NCI-H146 (cell line): ENCODE data around the gene PNMT.
A peak's percentile ranks its signal among the peaks of the same experiment; 100 is the strongest.

Experiments used
- DNase-seq: peaks from one replicate; lab custom pipeline; 2025; lab: John Stamatoyannopoulos, UW

PNMT gene

DNA sequence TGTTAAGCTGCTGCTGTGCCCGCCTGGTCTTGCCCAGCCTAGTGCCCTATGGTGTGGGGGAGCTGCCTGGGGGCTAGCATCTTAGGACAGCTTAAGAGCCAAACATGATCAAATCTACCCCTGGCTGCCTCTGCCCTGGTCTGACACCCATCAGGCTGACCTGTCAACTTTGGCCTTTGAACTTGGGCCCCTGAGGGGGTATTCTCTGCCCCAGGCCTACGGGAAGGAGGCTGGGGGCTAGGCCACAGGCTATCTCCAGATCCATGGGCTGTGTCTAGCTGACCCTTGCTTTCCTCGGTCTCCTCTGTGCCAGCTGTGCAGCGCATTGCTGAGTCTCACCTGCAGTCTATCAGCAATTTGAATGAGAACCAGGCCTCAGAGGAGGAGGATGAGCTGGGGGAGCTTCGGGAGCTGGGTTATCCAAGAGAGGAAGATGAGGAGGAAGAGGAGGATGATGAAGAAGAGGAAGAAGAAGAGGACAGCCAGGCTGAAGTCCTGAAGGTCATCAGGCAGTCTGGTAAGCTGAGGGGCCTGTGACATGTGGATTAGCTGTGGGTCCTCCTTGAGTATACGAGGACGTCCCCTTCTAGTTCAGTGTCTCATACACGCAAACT is 34.6 kb upstream of the PNMT start:
- no peak for DNase-seq

GRCh38 chr17:39634384-39634871 is 33.8 kb upstream of the PNMT start:
- DNase-seq: peak; percentile 53

DNA sequence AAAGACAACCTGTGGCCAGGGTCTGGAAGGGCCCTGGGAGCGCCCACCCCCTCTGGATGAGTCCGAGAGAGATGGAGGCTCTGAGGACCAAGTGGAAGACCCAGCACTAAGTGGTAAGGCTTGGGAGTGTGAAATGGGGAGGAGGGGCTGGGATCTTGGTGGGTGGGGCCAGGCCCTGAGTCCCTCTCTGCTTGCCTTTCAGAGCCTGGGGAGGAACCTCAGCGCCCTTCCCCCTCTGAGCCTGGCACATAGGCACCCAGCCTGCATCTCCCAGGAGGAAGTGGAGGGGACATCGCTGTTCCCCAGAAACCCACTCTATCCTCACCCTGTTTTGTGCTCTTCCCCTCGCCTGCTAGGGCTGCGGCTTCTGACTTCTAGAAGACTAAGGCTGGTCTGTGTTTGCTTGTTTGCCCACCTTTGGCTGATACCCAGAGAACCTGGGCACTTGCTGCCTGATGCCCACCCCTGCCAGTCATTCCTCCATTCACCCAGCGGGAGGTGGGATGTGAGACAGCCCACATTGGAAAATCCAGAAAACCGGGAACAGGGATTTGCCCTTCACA is 32.6 kb upstream of the PNMT start:
- DNase-seq: no peak

GRCh38 chr17:39636587-39636926 is 31.7 kb upstream of the PNMT start:
- DNase-seq: no peak

- DNase-seq: peak; percentile 87
These were observed 31.1 kb upstream of the PNMT start, which contains the start of gene STARD3 for GRCh38 chr17:39636927-39637736. STARD3 (plus strand) TSS chr17:39637144; CDS start chr17:39653532, 16,388 bp downstream.

DNA sequence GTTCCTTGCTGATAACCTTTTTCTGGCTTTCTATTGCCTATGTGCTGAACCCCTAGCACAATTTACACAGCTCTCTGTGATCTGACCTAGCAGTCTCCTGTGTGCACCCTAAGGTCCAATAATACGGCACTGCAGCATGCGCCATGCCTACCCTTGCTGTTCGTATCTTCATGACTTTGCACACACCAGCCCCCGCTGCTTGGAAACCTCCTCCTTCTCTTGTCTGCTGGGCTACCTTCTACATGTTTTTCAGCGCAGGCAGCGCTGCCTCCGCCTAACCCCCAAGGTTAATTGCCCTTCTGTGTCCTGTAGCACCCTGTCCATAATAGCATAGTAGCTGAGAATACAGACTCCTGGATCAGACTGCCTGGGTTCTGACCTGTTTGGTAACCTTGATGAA is 29.9 kb upstream of the PNMT start:
- DNase-seq: no peak

DNA sequence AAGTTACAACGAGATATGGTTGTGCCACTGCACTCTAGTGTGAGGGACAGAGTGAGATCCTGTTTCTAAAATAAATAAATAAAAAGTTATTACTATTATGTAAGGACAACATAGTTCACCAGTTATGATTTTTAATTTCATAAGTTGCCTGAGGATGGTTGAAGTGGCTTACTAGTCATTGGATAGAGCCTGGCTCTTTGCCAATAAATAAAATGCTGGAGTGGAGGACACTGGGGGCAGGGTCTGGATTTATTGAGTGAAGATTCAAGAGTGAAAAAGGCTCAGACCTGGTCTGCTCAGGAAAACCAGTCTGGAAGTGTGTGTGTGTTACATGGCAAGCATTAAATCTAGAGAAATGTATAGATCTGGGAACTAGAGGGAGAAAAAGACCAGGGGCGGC is 29.2 kb upstream of the PNMT start:
- DNase-seq: no peak

DNA sequence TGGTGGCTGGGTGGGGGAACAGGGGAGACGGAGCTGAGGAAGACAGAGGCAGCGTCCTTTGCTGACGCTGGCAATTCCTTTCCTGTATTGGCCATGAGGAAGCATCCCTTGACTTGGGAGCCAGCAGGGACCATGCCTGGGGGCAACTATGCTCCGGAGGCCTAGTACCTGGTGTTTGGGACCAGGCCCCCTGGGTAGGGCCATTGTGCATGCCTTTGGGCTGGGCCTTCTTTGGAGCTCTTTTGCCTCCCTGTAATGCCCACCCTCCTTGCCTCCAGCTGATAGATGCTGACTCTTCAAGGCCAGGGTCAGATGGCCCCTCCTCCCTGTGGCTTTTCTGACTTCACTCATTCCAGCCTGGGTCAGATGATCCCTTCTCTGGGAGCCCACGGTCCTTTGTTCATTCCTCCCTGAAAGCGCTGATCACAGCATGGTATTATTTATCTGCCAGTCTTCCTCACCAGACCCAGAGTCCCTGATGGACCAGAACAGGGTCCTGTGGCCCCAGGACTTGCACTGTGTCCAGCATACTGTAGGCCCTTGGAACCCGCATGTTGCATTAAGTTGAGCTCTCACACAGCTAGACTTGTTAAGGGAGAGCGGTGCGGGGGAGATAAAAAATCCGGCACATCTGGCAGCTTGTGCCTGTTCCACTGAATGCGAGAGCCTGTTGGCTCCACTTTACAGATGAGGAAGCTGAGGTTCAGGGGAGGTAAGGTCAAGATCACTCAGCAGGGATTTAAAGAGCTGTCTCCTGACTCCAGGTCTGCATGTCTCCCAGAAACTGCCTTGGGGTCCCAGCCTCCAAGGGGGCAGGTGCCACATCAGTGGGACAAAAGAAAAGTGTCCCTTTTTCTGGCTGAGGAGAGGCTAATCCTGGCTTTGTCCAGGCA is 28.4 kb upstream of the PNMT start:
- DNase-seq: no peak

DNA sequence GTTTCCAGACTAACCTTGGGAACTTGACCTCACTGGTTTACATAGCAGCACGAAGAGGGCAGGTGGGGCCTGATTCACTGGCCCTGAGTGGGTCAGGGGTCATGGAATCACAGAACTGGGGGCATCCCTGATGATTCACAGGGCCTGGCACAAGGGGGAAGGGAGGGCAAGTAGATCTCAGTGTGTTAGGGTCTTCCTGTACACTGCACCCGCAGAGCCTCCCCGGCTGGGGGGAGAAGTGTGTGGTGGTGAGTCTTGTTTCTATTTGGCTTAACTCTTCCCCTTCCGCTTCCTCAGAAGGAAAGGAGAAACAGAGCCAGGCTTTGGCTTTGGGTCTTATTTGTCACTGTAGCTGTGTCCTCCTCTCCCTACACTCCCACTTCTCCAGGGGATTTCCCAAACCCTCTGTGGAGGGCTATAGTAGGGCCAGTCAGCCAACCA is 27.6 kb upstream of the PNMT start:
- DNase-seq: no peak

DNA sequence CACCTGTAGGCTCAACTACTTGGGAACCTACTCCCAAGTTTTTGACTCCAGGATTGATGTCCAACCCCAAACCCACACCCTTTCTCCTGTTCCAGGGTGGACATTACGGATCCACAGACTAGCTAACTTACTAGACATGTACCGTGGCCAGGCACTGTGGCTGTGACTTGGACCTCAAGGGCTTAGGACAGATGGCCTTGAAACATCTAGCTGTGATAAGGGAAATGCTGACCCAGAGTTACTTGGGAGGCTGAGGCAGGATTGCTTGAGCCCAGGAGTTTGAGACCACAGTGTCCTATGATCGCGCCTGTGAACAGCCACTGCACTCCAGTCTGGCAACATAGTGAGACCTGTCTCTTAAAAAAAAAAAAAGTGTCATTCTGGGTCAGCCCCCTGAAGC is 27.2 kb upstream of the PNMT start:
- DNase-seq: no peak

DNA sequence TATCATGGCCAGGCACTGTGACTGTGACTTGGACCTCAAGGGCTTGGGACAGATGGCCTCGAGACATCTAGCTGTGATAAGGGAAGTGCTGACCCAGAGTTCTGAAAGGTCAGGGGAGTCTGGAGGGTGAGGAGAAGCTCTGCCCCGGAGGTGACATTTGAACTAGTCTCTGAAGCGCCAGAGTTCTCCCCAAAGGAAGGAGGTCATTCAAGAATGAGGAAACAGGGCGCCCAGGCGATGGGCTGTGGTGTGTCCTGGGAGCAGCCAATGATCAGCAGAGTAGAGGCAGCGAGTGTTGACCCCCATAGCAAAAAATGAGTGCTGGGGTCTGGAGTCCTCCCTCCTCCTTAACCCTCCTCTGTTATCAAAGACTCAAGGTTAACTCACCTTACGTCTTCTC is 26.4 kb upstream of the PNMT start:
- no peak for DNase-seq

GRCh38 chr17:39642291-39643074 is 25.8 kb upstream of the PNMT start:
- DNase-seq: no peak

GRCh38 chr17:39643271-39643670 is 25.0 kb upstream of the PNMT start:
- DNase-seq: no peak

DNA sequence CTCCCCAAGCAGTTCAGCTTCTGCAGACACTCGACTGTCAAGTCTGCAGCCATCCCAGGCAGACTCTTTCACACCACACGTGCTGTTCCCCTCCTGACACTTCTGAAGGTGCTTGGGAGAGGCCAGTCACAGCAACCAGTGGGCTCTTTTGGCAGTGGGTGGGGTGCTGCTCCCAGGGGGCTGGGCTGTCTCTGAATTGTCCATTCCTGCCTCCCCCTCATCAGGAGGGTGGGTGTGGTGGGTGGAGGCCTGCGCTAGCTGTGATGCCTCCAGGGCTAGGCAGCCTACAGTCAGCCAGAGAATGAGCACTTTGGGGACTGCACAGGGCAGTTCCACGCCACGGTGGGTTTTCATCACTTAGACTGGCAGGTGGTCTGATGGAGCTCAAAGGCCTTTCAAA is 21.0 kb upstream of the PNMT start:
- DNase-seq: no peak

DNA sequence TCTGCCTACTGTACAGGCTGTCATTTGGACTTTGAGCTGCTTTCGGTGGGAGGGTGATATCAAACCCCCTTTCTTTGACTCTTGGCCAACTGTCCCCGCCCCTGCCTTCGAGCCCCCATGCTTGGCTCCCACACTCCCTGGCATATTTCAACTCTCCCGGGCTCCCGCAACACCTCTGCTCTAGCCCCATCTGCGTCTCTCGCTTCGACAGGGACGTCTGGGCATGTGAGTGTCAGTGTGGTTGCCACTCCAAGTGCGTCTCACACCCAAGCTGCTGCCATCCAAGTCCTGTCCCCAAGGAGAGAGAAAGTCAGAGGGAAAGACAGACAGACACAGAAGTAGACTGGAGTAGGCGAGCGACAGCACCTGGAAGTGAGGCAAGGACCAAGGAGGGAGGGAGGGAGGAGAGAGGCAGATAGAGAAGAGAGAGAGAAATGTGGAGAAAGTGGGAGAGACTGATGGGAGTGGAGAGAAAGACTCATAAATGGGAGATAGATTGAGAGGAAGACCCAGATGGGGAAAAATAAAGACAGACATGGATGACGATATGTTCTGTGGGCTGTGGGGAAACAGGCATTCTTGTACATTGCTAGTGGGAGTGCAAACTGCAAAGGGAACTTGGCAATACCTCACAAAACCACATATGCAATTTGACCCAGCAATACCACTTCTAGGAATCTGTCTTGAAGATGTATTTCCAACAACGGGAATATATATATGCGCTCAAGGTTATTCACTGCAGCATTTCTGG is 19.5 kb upstream of the PNMT start:
- DNase-seq: no peak

GRCh38 chr17:39650121-39650579 is 18.1 kb upstream of the PNMT start:
- peak; percentile 50 for DNase-seq

GRCh38 chr17:39651923-39652586 is 16.2 kb upstream of the PNMT start:
- no peak for DNase-seq

- no peak for DNase-seq
These were observed 15.5 kb upstream of the PNMT start for GRCh38 chr17:39652587-39653315.

- DNase-seq: no peak
These were observed 15.0 kb upstream of the PNMT start for GRCh38 chr17:39653316-39653661.
